Trophoblast cell (in vitro differentiated cells and primary cell): Measurements from ENCODE around the gene MAP3K4.
A peak's percentile ranks its signal among the peaks of the same experiment; 100 is the strongest.

Experiments
- DNase-seq, 2 donors: peaks; one replicate each; pipeline ENCODE4 v3.0.0-alpha.2; 2016
- H2AFZ ChIP-seq: 2 replicates; pipeline ENCODE4 v1.6.1; 2013; ENCODE audit warnings: low read length, moderate library complexity, mild to moderate bottlenecking; ENCODE audit not compliant: insufficient read depth, poor library complexity
- H2AK5ac ChIP-seq: 2 replicates; pipeline ENCODE4 v1.6.1; 2013; ENCODE audit warnings: mild to moderate bottlenecking, low read length
- H2BK120ac ChIP-seq: 2 replicates; pipeline ENCODE4 v1.6.1; 2013; ENCODE audit warnings: low read length, mild to moderate bottlenecking, moderate library complexity; ENCODE audit not compliant: insufficient read depth, poor library complexity
- H2BK12ac ChIP-seq: 2 replicates; pipeline ENCODE4 v1.6.1; 2013; ENCODE audit warnings: mild to moderate bottlenecking, low read length, moderate library complexity
- H2BK5ac ChIP-seq: 2 replicates; pipeline ENCODE4 v1.6.1; 2013; ENCODE audit warnings: low read length, low read depth, moderate library complexity, mild to moderate bottlenecking; ENCODE audit not compliant: poor library complexity
- H3K14ac ChIP-seq: 2 replicates; pipeline ENCODE4 v1.6.1; 2013; ENCODE audit warnings: mild to moderate bottlenecking, low read length
- H3K18ac ChIP-seq: 2 replicates; pipeline ENCODE4 v1.6.1; 2013; ENCODE audit warnings: mild to moderate bottlenecking, low read length
- H3K23ac ChIP-seq: 2 replicates; pipeline ENCODE4 v1.6.1; 2013; ENCODE audit warnings: low read length
- H3K27ac ChIP-seq: 2 replicates; pipeline ENCODE4 v1.5.1; 2013; ENCODE audit warnings: low read depth, mild to moderate bottlenecking, inconsistent platforms, low read length, moderate library complexity
- H3K27me3 ChIP-seq: 2 replicates; pipeline ENCODE4 v1.6.1; 2013; ENCODE audit warnings: inconsistent platforms, mild to moderate bottlenecking, low read length, moderate library complexity; ENCODE audit not compliant: insufficient read depth
- H3K36me3 ChIP-seq, 2 experiments: 1 replicate in 1 of 2; 2 replicates in 1 of 2; pipeline ENCODE4 v1.6.1; 2013; ENCODE audit warnings: low read length in 2 of 2, mild to moderate bottlenecking in 2 of 2, moderate library complexity in 1 of 2; ENCODE audit not compliant: insufficient read depth in 2 of 2, control insufficient read depth in 1 of 2
- H3K4ac ChIP-seq: 2 replicates; pipeline ENCODE4 v1.6.1; 2013; ENCODE audit warnings: low read depth, mild to moderate bottlenecking, low read length, moderate library complexity
- H3K4me1 ChIP-seq, 2 experiments: 1 replicate in 1 of 2; 2 replicates in 1 of 2; pipeline ENCODE4 v1.6.1; 2013; ENCODE audit warnings: low read length in 2 of 2, mild to moderate bottlenecking in 2 of 2, moderate library complexity in 1 of 2; ENCODE audit not compliant: insufficient read depth in 2 of 2, control insufficient read depth in 1 of 2
- H3K4me2 ChIP-seq: 2 replicates; pipeline ENCODE4 v1.6.1; 2013; ENCODE audit warnings: inconsistent platforms, mild to moderate bottlenecking, low read length, moderate library complexity
- H3K4me3 ChIP-seq: 2 replicates; pipeline ENCODE4 v1.5.1; 2013; ENCODE audit warnings: mild to moderate bottlenecking, low read depth, low read length, inconsistent platforms
- H3K79me1 ChIP-seq: one replicate; pipeline ENCODE4 v1.6.1; 2013; ENCODE audit warnings: low read length
- H3K79me2 ChIP-seq: 2 replicates; pipeline ENCODE4 v1.6.1; 2013; ENCODE audit warnings: low read length, mild to moderate bottlenecking; ENCODE audit not compliant: control insufficient read depth, insufficient read depth, poor library complexity
- H3K9ac ChIP-seq: 2 replicates; pipeline ENCODE4 v1.6.1; 2013; ENCODE audit warnings: mild to moderate bottlenecking, low read length
- H3K9me3 ChIP-seq: 2 replicates; pipeline ENCODE4 v1.6.1; 2013; ENCODE audit warnings: low read depth, mild to moderate bottlenecking, control low read depth, inconsistent platforms, low read length; ENCODE audit not compliant: insufficient read depth
- H4K12ac ChIP-seq: 2 replicates; pipeline ENCODE4 v1.6.1; 2013; ENCODE audit warnings: low read depth, mild to moderate bottlenecking, low read length, moderate library complexity
- H4K8ac ChIP-seq: 2 replicates; pipeline ENCODE4 v1.6.1; 2013; ENCODE audit warnings: low read depth, mild to moderate bottlenecking, low read length, moderate library complexity
- H4K91ac ChIP-seq: one replicate; pipeline ENCODE4 v1.6.1; 2013; ENCODE audit warnings: low read depth, mild to moderate bottlenecking, low read length, moderate library complexity
- WGBS: extraction: QIAGEN DNeasy Blood & Tissue Kit; methylation state at CpG from one replicate; pipeline ENCODE4 v1.1.7; 2013; ENCODE audit warnings: missing lambda C conversion rate; ENCODE audit not compliant: insufficient read length, insufficient coverage; ENCODE audit errors: extremely low coverage; 5-methylcytosine and 5-hydroxymethylcytosine counted together

The MAP3K4 gene

GRCh38 chr6:160967351-160967750, 24.2 kb upstream of the MAP3K4 start:
- Histone ChIP-seq H3K4ac (no peak overlapping the region), H4K12ac (no peak overlapping the region), H3K79me2 (no peaks in the 10 kb centered on the region), H3K36me3 (no peaks in the 10 kb centered on the region), H3K27me3 (no peaks in the 10 kb centered on the region), H4K8ac (no peak overlapping the region), H3K4me2 (no peak overlapping the region), H3K9ac (no peak overlapping the region), H2BK5ac (no peak overlapping the region), H4K91ac (no peak overlapping the region), H2BK12ac (no peak overlapping the region), H2AK5ac (no peak overlapping the region), H2AFZ (no peak overlapping the region), H3K14ac (no peak overlapping the region), H3K4me1 (no peaks in the 10 kb centered on the region), H2BK120ac (no peak overlapping the region), H3K79me1 (no peaks in the 10 kb centered on the region), H3K27ac (no peak overlapping the region), H3K23ac (no peak overlapping the region), H3K18ac (no peak overlapping the region), H3K4me3 (no peak overlapping the region), H3K9me3 (no peaks in the 10 kb centered on the region)
- no CpG with 5 or more reads among the region's 4 CpGs for WGBS
- no peak for DNase-seq

- no peak overlapping the region for H3K4me2 ChIP-seq
- no peak overlapping the region for H2BK12ac ChIP-seq
- H3K4me1 ChIP-seq: no peaks in the 10 kb centered on the region
- no CpG with 5 or more reads among the region's 1 CpG for WGBS
- no peaks in the 10 kb centered on the region for H3K9me3 ChIP-seq
- no peak overlapping the region for H4K8ac ChIP-seq
- H2BK5ac ChIP-seq: no peak overlapping the region
- H3K23ac ChIP-seq: no peak overlapping the region
- H3K36me3 ChIP-seq: no peaks in the 10 kb centered on the region
- H3K27me3 ChIP-seq: no peaks in the 10 kb centered on the region
- H4K12ac ChIP-seq: no peak overlapping the region
- no peak overlapping the region for H4K91ac ChIP-seq
- no peak overlapping the region for H3K14ac ChIP-seq
- H3K9ac ChIP-seq: no peak overlapping the region
- no peak overlapping the region for H3K18ac ChIP-seq
- DNase-seq: no peak
- no peak overlapping the region for H2AFZ ChIP-seq
- H3K27ac ChIP-seq: no peak overlapping the region
- H2AK5ac ChIP-seq: no peak overlapping the region
- H2BK120ac ChIP-seq: no peak overlapping the region
- no peak overlapping the region for H3K4me3 ChIP-seq
- no peaks in the 10 kb centered on the region for H3K79me1 ChIP-seq
- no peaks in the 10 kb centered on the region for H3K79me2 ChIP-seq
- no peak overlapping the region for H3K4ac ChIP-seq
Measured at GRCh38 chr6:160967833-160968232, 23.7 kb upstream of the MAP3K4 start.

- Histone ChIP-seq H4K91ac (no peak overlapping the region), H2BK5ac (no peak overlapping the region), H3K4me1 (peaks cover 0 to 3% of the 10 kb centered on the region in 2 experiments), H4K8ac (no peak overlapping the region), H2AK5ac (no peak overlapping the region), H3K79me1 (no peaks in the 10 kb centered on the region), H3K23ac (no peak overlapping the region), H3K9ac (no peak overlapping the region), H3K79me2 (no peaks in the 10 kb centered on the region), H3K14ac (no peak overlapping the region), H2AFZ (no peak overlapping the region), H3K4me2 (no peak overlapping the region), H3K36me3 (no peaks in the 10 kb centered on the region), H3K4ac (no peak overlapping the region), H3K27ac (no peak overlapping the region), H2BK120ac (no peak overlapping the region), H3K9me3 (no peaks in the 10 kb centered on the region), H3K27me3 (no peaks in the 10 kb centered on the region), H4K12ac (no peak overlapping the region), H3K18ac (no peak overlapping the region), H2BK12ac (no peak overlapping the region), H3K4me3 (no peak overlapping the region)
- DNase-seq: no peak
- WGBS: no CpG with 5 or more reads among the region's 1 CpG
Measured at GRCh38 chr6:160971171-160971570, 20.4 kb upstream of the MAP3K4 start.

GRCh38 chr6:160972111-160972510, 19.5 kb upstream of the MAP3K4 start:
- Histone ChIP-seq H3K18ac (no peak overlapping the region), H2AFZ (no peak overlapping the region), H2BK12ac (no peak overlapping the region), H3K9ac (no peak overlapping the region), H2AK5ac (no peak overlapping the region), H3K79me2 (no peaks in the 10 kb centered on the region), H2BK120ac (no peak overlapping the region), H4K91ac (no peak overlapping the region), H3K14ac (no peak overlapping the region), H3K4me2 (no peak overlapping the region), H3K4me3 (no peak overlapping the region), H3K36me3 (no peaks in the 10 kb centered on the region), H3K79me1 (no peaks in the 10 kb centered on the region), H3K23ac (no peak overlapping the region), H2BK5ac (no peak overlapping the region), H3K27me3 (no peaks in the 10 kb centered on the region), H3K4ac (no peak overlapping the region), H4K8ac (no peak overlapping the region), H3K27ac (no peak overlapping the region), H4K12ac (no peak overlapping the region), H3K9me3 (no peaks in the 10 kb centered on the region), H3K4me1 (peaks cover 0 to 3% of the 10 kb centered on the region in 2 experiments)
- WGBS: no CpG with 5 or more reads among the region's 3 CpGs
- peak in 1 of 2 donors; percentile 58 for DNase-seq
